Chondrocyte (in vitro differentiated cells): ENCODE measurements around the gene ADAM12. TPM values are rescaled to one million over a fixed set of nuclear protein-coding genes. Genes with fewer than 3 reads are reported as not detected.

Experiments
- DNase-seq: peaks from one replicate; pipeline ENCODE4 v3.0.0; 2021; ENCODE audit warnings: mixed read lengths, low spot score
- H3K27ac Mint-ChIP-seq: one replicate; pipeline ENCODE4 v1.8.0; 2021; ENCODE audit warnings: mild to moderate bottlenecking, moderate library complexity, mixed read lengths; ENCODE audit not compliant: unreplicated experiment
- H3K27me3 Mint-ChIP-seq: 2 replicates; pipeline ENCODE4 v1.8.0; 2021; ENCODE audit warnings: low read depth, mixed read lengths
- H3K36me3 Mint-ChIP-seq: 2 replicates; pipeline ENCODE4 v1.8.0; 2021; ENCODE audit warnings: low read depth, mixed read lengths
- H3K4me1 Mint-ChIP-seq: 2 replicates; pipeline ENCODE4 v1.8.0; 2021; ENCODE audit warnings: low read depth, mild to moderate bottlenecking, mixed read lengths
- H3K4me3 Mint-ChIP-seq: one replicate; pipeline ENCODE4 v1.8.0; 2021; ENCODE audit warnings: mild to moderate bottlenecking, moderate library complexity, mixed read lengths; ENCODE audit not compliant: unreplicated experiment
- H3K9me3 Mint-ChIP-seq: 2 replicates; pipeline ENCODE4 v1.8.0; 2021; ENCODE audit warnings: low read depth, mixed read lengths
- total RNA-seq: library from RNA; stranded (reverse); gene quantifications from 3 replicates; pipeline ENCODE4 v1.2.1, GENCODE V29; 2021
- TF ChIP-seq, protein P1 (sequence below): fragments of 200-600 bp; sonication (generic); IDR thresholded peaks from 2 replicates; pipeline ENCODE4 v1.5.0; 2021; ENCODE audit warnings: antibody characterized with exemption, mild to moderate bottlenecking, moderate library complexity

ADAM12 gene
- total RNA-seq, 1 donor from 2014 or later: 175 TPM

- H3K36me3 Mint-ChIP-seq: peaks cover 18% of the 10 kb centered on the region
Measured at GRCh38 chr10:126074291-126074690, 314.0 kb downstream of the ADAM12 start.

GRCh38 chr10:126073606-126074005 lies 314.7 kb downstream of the ADAM12 start:
- Mint-ChIP-seq H3K4me3 (no peak overlapping the region), H3K27me3 (no peaks in the 10 kb centered on the region), H3K9me3 (peaks cover 10% of the 10 kb centered on the region), H3K27ac (peak overlapping the region; percentile 96), H3K4me1 (peaks cover 33% of the 10 kb centered on the region), H3K36me3 (peaks cover 18% of the 10 kb centered on the region)
- no peak for DNase-seq
- TF ChIP-seq, protein P1, sequence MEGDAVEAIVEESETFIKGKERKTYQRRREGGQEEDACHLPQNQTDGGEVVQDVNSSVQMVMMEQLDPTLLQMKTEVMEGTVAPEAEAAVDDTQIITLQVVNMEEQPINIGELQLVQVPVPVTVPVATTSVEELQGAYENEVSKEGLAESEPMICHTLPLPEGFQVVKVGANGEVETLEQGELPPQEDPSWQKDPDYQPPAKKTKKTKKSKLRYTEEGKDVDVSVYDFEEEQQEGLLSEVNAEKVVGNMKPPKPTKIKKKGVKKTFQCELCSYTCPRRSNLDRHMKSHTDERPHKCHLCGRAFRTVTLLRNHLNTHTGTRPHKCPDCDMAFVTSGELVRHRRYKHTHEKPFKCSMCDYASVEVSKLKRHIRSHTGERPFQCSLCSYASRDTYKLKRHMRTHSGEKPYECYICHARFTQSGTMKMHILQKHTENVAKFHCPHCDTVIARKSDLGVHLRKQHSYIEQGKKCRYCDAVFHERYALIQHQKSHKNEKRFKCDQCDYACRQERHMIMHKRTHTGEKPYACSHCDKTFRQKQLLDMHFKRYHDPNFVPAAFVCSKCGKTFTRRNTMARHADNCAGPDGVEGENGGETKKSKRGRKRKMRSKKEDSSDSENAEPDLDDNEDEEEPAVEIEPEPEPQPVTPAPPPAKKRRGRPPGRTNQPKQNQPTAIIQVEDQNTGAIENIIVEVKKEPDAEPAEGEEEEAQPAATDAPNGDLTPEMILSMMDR: no peak

More at GRCh38 chr10:126074291-126074690, 314.0 kb downstream of the ADAM12 start:
- TF ChIP-seq, protein P1: no peak
- Mint-ChIP-seq H3K9me3 (peaks cover 10% of the 10 kb centered on the region), H3K4me3 (no peak overlapping the region), H3K27ac (peak overlapping the region; percentile 96), H3K4me1 (peaks cover 33% of the 10 kb centered on the region), H3K27me3 (no peaks in the 10 kb centered on the region)
- DNase-seq: no peak

GRCh38 chr10:126072622-126073021 lies 315.7 kb downstream of the ADAM12 start:
- peaks cover 17% of the 10 kb centered on the region for H3K36me3 Mint-ChIP-seq
- H3K9me3 Mint-ChIP-seq: peaks cover 10% of the 10 kb centered on the region
- H3K4me1 Mint-ChIP-seq: peaks cover 33% of the 10 kb centered on the region
- H3K4me3 Mint-ChIP-seq: no peak overlapping the region
- no peaks in the 10 kb centered on the region for H3K27me3 Mint-ChIP-seq
- no peak for DNase-seq
- peak overlapping the region; percentile 96 for H3K27ac Mint-ChIP-seq
- TF ChIP-seq, protein P1: no peak

GRCh38 chr10:126070476-126071215 lies 317.6 kb downstream of the ADAM12 start:
- H3K27me3 Mint-ChIP-seq: no peaks in the 10 kb centered on the region
- H3K9me3 Mint-ChIP-seq: no peaks in the 10 kb centered on the region
- H3K36me3 Mint-ChIP-seq: peaks cover 16% of the 10 kb centered on the region
- no peak for DNase-seq
- peaks cover 37% of the 10 kb centered on the region for H3K4me1 Mint-ChIP-seq
- H3K27ac Mint-ChIP-seq: no peak overlapping the region
- TF ChIP-seq, protein P1: no peak
- no peak overlapping the region for H3K4me3 Mint-ChIP-seq

GRCh38 chr10:126068322-126068721 lies 320.0 kb downstream of the ADAM12 start:
- H3K4me1 Mint-ChIP-seq: peaks cover 40% of the 10 kb centered on the region
- no peak overlapping the region for H3K27ac Mint-ChIP-seq
- TF ChIP-seq, protein P1: no peak
- no peaks in the 10 kb centered on the region for H3K9me3 Mint-ChIP-seq
- peaks cover 16% of the 10 kb centered on the region for H3K36me3 Mint-ChIP-seq
- H3K27me3 Mint-ChIP-seq: no peaks in the 10 kb centered on the region
- no peak overlapping the region for H3K4me3 Mint-ChIP-seq
- no peak for DNase-seq
